NCI-H1092 (cell line): ENCODE data around the gene TRPV4.

Experiments
- DNase-seq: peaks from one replicate; lab custom pipeline; 2025; lab: John Stamatoyannopoulos, UW

TRPV4 gene

DNA sequence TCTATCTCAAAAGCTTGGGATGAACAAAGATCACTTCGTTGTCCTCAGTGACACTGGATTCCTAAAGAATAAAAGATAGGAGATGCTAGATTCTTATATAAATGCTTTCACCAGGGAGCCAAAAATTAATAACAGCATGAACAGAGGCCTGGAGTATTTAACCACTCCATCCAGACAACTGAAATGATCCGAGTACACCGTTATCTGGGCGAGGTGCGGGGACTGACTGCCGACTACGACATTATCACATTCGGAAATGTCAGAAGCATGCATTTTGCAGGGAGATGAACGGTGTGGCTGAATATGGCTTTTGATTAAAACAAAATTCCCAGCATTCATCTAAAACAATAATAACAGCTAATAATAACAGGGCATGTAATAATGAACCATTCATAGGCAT, 56.6 kb downstream of the TRPV4 start:
- DNase-seq, result no peak

DNA sequence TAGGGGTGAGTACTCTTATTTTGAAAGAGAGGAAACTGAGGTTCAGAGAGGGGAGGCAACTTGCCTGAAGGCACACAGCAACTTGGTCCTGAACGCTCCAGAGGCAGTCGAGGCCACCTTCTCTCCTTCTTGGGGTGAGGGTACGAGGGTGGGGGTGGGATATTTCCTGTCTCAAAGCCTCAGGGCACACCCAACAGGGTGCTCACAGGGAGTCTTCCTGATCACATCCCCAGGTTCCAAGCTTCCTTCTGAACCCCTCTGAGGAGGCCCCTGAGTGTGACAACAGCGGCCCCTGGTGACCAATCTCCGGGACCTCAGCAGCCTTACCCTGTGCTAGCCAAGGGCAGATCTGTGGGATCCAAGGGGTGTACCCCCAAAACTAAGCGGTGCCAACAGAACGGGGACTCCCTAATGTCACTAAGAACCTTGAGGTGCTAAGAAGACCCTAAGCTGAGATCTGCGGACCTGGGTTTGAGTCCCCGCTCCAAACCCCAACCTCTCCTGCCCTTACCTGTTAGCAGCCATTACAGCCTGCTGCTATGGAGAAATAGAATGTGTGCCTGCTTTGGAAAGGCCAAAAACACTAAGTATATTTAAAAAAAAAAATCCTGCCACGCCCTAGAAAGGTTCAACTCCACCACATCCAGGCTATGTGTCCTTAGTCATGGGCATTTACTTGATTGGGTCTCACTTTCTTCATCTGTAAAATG, 57.9 kb downstream of the TRPV4 start:
- DNase-seq, result no peak

DNA sequence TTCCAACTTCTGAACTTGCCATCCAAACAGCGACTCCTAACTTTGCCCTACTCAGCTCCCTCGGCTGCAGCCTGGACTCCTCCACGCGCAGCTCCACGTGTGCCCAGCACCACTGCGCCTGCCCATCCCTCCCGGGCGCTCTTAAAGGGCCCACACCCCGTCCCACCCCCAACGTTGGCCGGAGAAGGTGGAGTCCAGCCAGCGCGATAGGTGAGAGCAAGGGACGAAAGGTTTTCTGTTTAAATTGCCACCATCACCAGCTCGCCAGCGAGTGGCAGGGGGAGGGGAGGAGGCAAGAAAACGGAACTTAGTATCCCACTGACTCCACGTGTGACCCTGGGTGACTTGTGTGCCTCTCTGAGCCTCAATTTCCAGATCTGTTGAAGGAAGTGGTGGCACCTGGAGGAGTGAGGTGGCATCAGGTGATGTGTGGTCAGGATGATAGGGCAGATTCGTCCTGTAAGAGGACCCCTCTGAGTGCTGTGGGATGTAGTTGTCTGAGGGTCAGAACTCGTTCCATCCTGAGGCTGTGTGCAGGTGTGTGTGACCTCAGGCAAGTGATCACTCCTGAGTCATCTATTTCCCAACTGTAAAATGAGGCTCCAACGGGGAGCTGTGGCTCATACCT, 59.7 kb downstream of the TRPV4 start:
- no peak for DNase-seq

DNA sequence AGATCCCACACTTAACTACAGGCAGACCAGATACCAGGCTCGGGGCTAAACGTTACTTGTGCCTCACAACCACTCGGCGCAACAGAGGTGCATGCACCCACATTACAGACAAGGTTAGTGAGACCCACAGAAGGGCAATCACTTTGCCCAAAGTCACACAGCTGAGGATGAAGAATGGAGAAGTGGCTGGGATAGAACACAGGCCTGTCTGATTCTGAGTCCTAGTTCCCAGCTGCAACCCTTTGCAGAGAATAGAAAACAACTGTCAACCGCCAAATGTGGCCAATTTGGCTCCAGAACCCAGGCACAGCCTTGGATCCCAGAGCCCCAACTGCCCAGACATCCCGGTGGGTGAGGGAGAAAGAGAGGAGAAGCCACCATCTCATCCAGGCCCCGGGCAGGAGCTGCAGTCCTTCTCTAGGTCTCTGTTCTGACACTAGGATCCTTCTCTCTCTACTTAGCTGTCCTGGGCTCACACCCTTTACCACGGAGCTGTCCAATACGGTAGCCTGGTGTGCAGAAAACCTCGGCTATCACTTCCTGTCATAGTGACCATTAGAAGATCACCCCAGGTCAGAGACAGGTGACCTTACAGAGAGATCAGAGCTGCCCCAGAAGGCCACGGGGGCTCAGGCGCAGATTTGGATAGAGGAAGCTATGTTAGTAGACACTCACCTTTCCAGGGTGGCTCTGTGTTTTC, 60.4 kb downstream of the TRPV4 start:
- no peak for DNase-seq

DNA sequence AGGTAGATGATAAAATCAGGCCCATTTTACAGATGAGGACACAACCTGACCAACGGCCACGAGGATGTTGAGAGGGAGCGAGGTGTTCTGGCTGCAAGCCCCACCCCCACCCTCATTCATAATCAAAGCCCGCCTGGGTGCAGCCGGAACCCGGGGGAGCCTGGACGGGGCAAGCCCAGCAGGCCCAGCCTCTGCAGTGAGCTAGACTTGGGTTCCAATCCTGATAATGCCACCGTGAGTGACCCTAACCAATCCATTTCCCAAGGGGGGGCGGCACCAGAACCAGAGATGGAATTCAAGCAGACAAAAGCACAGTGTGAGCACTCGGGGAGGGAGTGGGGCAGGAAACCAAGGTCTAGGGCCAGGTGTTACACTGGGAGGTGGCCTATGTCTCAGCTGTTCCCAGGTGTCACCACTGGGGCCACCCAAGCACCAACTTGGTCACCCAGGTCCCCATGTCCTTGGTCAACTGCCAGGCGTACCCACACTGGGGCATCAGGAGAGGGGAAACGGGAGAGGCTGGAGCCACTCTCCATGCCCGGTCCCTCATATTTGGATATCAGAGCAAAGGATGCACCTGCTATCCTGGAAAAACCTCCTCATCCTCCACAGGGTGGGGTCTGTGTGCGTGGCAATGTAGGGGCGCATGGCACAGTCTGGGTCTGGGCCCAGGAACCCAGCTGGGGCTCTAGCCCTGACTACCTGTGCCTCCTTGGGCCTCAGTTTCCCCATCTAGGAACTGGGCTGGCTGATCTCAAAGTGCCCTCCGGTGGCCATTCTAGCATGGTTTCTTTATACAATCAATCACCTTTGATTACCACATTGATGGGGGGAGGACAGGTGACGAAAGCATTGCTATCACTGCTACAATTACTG, 61.2 kb downstream of the TRPV4 start:
- DNase-seq, result no peak

DNA sequence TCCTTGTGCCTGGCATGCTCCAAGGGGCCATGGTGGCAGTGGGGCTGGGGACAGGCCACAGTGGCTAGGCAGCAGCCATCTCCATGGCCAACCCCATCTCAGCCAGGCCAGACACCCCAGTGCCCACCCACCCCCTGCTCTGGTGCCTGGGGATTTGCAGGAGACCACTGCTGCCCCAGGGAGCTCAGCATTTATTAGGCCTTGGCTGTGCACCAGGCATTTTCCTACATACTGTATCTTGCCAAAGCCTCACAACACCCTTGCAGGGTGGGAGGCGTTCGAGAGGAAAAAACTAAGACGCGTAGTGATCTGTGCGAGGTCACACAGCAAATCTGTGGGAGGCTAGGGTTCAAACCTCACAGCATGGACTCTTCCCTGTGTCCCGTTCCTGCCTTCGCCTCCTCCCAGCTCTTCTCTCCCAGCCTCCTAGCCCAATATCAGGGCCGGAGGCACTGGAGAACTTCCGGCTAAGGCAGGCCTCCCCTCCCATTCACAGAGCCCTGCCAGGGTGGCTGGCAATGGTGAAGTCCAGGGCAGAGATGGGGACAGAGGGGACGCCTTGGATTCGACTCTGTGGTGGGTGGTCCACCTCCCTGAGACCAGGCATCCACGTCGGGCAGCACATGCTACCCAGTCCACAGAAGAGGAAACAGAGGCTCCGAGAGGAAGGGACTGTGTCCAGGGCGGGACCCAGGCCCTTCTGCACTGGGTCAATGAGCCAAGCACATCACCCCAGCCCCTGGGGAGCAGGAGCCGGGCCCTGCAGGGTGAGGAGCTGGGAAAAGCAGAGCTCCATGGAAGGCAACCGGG, 62.1 kb downstream of the TRPV4 start:
- no peak for DNase-seq

DNA sequence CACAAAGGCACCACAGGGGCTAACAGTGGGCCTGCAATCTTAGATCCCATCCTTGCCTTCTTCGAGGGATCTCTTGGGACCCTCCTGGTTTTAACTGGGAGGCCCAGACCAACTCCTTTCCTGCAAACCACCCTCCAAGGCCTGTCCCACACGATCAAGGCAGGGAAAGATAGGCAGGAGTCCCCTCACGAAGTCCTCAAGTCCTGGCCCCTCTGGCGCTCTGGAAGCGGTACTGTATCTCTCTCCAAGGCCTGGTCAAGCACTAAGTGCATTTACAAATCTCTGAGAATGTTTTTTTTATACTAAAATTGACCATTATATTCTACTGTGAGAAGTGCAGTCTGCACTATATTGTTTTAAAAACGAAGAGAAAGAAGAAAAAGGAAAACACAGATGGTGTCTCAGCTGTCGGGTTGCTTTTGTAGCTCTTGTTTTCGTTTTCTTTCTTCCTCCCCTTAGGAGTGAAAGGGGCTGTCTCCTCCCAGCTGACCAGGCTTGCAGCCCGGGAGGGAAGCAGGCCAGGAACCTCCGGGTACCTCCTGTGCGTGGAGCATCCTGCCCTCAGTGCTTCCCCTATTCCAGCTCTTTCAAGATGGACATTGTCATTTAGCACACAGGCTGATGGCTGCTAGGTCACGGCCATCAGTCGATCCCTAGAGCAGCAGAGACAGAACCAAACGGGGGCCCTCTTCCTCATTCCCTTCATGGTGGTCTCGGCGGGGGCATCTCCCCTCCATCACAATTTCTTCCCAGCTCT, 62.9 kb downstream of the TRPV4 start:
- DNase-seq, result no peak

DNA sequence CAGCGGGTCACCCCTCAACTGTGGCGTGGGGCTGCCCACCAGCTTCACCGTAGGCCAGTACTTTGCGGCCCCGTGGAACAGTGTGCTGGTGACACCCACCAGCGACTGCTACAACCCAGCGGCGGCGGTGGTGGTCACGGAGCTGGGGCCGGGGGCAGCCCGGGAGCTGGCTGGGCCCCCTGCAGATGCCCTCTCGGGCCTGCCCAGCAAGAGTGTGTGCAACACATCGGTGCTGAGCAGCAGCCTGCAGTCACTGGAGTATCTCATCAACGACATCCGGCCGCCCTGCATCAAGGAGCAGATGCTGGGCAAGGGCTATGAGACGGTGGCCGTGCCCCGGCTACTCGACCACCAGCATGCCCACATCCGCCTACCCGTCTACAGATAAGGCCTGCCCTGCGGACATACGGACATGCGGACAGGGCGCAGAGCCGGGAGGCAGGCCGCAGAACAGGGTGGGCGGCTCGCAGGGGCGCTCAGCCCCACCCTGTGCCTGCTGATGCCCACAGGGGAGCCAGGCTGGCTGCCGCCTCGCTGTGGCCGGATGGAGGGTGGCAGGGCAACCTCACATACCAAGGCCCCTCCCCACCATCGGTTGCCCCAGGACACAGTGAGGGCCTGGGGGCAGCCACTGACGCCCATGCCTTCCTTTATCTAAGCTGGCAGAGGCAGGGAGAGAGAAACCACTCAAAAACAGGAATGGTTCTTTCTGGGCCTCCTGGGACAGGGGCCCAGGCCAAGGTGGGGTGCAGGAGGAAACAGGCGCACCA, 64.1 kb downstream of the TRPV4 start:
- no peak for DNase-seq

DNA sequence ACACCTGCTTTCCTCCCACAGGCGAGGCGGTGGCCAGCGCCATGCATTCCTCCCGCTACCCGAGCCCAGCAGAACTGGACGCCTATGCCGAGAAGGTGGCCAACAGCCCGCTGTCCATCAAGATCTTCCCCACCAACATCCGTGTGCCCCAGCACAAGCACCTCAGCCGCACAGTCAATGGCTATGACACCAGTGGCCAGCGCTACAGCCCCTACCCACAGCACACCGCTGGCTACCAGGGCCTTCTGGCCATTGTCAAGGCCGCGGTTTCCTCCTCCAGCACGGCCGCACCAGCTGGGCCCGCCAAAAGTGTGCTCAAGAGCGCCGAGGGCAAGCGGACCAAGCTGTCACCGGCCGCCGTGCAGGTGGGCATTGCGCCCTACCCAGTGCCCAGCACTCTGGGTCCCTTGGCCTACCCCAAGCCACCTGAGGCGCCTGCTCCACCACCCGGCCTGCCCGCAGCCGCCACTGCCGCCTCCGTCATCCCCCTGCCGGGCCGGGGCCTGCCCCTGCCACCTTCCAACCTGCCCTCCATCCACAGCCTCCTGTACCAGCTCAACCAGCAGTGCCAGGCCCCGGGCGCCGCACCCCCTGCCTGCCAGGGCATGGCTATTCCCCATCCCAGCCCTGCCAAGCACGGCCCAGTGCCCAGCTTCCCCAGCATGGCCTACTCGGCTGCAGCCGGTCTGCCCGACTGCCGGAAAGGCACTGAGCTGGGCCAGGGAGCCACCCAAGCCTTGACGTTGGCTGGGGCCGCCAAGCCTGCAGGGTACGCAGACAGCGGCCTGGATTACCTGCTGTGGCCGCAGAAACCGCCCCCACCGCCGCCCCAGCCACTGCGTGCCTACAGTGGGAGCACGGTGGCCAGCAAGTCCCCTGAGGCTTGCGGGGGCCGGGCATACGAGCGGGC, 65.0 kb downstream of the TRPV4 start:
- no peak for DNase-seq

DNA sequence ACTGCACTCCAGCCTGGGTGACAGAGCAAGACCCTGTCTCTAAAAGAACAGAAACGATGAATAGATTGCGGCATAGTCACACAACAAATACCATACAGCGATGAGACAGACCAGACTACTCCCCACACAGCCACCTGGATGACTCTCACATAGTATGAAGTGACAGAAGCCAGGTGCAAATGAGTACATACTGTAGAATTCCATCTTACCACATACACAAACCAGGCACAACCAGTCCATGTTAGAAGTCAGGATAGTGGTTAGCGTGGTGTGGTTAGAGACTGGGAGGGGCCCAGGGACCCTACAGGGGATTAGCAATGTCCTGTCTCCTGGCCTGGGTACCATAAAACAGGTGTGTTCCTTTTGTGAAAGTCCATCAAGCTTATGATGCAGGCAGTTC, 65.7 kb downstream of the TRPV4 start:
- DNase-seq, result no peak

DNA sequence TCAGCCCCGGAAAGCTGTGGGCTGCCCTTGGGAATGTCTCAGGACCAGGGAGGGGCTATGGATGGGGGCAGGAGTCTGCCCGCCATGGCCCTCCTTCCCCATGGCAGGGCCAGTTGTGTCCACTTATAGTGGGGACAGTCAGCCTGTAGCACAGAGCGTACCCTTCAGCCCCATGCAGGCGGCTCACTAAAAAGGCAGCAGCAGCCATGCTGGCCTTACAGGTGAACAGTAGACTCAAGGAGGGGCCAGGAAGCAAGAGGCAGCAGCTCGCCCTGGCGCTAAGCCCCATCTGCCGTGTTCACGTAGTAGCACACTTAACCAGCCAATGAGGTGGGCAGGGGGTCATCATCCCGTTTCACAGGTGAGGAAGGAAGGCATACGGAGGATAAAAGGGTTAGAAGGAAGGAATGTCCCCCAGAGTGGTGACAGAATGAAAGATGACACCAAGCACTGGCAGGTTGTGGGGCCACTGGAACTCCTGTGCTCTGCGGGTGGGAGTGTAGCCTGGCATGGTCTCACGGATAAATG, 66.9 kb downstream of the TRPV4 start:
- no peak for DNase-seq

DNA sequence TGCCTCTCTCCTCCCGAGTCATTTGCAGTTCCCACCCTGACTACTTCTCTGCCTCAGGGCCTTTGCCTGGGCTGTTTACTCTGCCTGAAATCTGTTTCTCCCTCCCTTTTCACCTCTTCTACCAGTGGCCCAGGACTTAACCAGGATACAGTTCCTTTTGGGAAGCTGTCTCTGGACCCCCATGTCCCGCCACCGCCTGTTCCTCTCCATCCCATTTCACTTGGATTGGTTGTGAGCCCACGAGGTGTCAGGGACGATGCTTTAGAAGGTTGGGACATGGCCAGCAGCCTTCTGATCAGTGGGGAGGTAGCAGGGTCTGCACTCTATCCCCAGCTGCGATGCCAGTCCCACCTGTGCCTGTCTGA, 67.8 kb downstream of the TRPV4 start:
- DNase-seq, result no peak

DNA sequence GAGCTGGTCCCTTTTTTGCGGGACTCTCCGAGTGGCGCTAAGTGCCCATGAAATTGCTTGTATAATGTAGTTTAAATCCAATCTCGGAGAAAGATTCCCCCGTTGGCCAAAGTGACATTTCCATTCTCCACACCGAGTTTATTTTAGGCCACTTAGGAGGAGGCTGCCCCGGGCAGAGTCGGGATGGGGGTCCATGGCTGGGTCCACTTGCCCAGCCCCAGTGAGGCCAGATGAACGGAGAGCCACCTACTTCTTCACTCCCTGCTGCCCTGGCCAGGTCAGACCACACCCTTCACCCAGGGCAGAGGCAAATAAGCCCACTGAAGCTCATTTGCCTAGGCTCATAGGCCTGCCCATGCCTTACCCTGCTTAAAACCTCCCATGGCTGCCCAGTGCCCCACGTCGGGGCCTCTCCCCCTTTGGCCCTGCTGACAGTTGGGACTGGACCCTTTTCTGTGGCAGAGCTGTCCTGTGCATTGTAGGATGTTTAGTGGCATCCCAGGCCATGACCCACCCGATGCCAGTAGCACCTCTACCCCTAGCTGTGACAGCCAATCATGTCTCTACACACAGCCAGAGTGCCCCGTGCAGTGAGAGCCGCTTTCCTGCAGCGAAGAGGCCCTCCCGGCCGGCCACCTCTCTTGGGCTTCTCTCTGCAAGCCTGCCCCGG, 68.3 kb downstream of the TRPV4 start:
- DNase-seq, result no peak

DNA sequence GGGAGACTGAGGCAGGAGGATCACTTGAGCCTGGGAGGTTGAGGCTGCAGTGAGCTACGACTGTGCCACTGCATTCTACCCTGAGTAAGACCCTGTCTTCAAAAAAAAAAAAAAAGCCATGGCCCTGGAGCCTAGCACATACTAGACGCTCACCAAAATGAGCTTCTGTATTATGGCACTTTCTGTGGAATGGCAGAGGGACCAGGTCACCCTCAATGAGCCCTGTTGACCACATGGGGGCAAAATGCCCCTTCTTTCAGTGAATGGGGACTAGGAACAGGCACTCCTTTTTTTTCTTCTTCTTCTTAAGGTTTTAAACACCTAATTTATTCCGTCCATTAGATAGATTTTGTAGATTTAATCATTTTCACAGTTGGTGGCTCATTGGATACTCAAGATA, 69.1 kb downstream of the TRPV4 start:
- no peak for DNase-seq

DNA sequence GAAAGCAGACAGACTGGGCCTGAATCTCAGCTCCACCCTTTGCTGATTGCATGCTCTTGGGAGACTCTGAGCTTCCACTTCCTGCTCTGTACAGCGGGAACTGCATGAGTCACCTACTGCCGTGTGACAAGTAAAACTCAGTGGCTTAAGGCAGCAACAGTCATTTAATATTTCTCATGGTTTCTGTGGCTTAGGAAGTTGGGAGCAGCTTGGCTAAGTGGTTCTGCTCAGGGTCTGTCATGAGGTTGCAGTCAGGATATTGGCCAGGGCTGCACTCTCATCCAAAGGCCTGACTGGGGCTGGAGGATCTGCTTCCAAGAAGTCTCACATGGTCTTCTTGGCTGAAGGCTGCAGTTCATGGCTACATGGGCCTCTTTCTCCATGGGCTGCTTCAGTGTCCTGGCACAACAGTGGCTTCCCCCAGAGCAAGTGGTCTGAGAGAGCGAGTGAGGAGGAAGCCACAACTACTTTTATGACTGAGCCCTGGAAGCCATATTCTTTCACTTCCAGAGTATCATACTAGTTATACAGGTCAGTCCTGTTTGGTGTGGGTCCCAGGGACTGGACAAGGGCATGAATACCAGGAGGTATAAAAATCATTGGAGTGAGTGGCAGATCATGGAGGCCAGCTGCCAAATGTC, 69.9 kb downstream of the TRPV4 start:
- no peak for DNase-seq

DNA sequence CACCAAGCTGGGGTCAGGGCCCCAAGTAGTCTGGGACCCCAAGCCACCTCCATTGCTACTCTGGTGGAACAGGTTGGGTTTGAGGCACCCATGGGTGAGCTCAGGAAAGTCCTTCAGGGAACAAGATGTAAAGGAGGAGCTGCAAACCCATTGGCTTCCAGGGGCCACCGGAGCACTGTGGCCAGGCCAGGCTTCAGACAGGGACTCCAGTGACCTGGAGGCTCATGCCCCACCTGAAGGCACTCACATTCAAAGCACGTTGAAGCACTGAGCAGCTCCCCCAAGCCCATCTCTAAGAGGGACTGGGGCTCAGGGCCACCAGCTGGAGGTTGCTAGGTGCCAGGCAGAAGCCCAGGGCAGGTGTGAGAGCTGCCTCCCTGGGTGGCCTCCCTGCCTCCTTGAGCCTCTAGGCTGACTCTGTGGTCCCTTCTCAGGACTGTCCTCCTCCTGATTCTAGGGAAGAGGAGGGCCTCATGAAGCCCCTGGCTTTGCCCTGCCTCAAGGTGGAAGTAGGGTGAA, 70.5 kb downstream of the TRPV4 start:
- DNase-seq, result no peak

DNA sequence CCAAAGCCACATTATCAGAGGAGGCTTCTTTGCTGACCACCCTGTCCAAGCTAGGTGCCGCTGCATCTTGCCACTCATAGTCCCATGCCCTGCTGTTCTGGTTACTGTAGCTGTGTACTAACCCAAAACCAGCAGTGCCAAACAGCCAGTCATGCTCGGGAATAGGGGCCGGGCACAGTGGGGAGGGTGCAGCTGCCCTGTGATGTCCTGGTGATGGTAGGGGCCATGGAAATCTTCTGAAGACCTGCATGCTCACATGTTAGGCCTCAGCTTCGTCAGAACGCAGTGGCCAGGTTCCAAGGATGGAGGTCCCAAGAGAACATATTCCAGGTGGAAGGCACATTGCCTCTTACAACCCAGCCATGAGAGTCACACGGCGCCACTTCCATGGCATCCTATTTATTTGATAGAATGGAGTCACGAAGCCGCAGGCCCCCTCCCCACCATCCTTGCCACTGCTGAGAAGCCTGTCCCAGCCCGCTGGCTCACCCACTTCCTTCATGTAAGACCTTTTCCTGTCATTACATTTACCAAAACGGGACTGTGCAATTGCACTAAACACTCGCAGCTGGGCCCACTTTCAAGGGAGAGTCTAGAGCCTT, 71.0 kb downstream of the TRPV4 start:
- no peak for DNase-seq
